Activated CD8-positive, alpha-beta T cell treated with anti-CD3 and anti-CD28 coated beads, Interleukin-2, amount 10 ng/mL, durations not matched to agents 7 days and 5 days (primary cell): Measurements from ENCODE around the gene BCOR. TPM values are rescaled to one million over a fixed set of nuclear protein-coding genes. Genes with fewer than 3 reads are reported as not detected.

Experiments used
- ATAC-seq: fragments of 150-1000 bp; cut with Tn5 transposase; one replicate; pipeline ENCODE4 v1.10.0; 2021; ENCODE audit warnings: moderate library complexity
- CTCF ChIA-PET: fragments of 350-600 bp; sonication (Branson Sonifier 250); formaldehyde crosslinking; loops from one replicate; lab custom pipeline; 2021; ENCODE audit warnings: antibody characterized with exemption; lab: Charles Lee
- POLR2A ChIA-PET: fragments of 350-600 bp; sonication (Branson Sonifier 250); formaldehyde crosslinking; loops from one replicate; lab custom pipeline; 2021; ENCODE audit warnings: antibody characterized with exemption; lab: Charles Lee
- DNase-seq: peaks from one replicate; pipeline ENCODE4 v3.0.0-alpha.2; 2020
- H3K27ac Mint-ChIP-seq: one replicate; pipeline ENCODE4 v1.8.0; 2021; ENCODE audit warnings: mild to moderate bottlenecking, mixed read lengths
- H3K27me3 Mint-ChIP-seq: one replicate; pipeline ENCODE4 v1.8.0; 2021; ENCODE audit warnings: low read depth, mixed read lengths
- H3K36me3 Mint-ChIP-seq: one replicate; pipeline ENCODE4 v1.8.0; 2021; ENCODE audit warnings: low read depth, mixed read lengths
- H3K4me1 Mint-ChIP-seq: one replicate; pipeline ENCODE4 v1.8.0; 2021; ENCODE audit warnings: low read depth, mixed read lengths
- H3K4me3 Mint-ChIP-seq: one replicate; pipeline ENCODE4 v1.8.0; 2021; ENCODE audit warnings: mild to moderate bottlenecking, mixed read lengths
- H3K9me3 Mint-ChIP-seq: one replicate; pipeline ENCODE4 v1.8.0; 2022; ENCODE audit warnings: mixed read lengths; ENCODE audit not compliant: insufficient read depth
- total RNA-seq, 2 experiments: library from RNA; stranded (reverse); gene quantifications; one replicate each; pipeline ENCODE4 v1.2.3, GENCODE V29; 2021

Gene BCOR
- total RNA-seq, 2 experiments from 2014 or later = 41.5 to 45.5 TPM

DNA sequence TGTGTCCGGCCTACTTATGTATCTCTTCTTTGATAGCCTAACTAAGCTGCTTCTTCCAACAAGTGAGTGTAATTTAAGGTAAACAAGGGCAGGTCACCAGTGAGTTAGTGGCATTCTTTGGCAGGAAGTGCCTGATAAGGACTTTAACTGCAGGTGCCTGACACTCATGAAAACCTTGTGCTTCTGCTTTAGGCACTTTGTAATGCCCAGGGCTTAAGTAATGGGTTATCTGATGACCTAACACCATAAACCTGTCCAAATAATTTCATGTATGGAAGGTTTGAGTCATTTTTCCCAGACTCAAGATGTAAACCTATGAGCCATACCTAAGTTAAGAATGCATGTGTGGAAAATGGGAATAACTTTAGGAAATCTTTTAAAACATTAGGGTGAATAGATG is 43.0 kb downstream of the BCOR start:
- Mint-ChIP-seq H3K4me3 (no peak overlapping the region), H3K36me3 (peaks cover 82% of the 10 kb centered on the region), H3K27me3 (no peaks in the 10 kb centered on the region), H3K4me1 (peaks cover 3% of the 10 kb centered on the region), H3K9me3 (peaks cover 14% of the 10 kb centered on the region), H3K27ac (no peak overlapping the region)
- DNase-seq (no peak), ATAC-seq (no peak)
- ChIA-PET CTCF (no interaction called here), POLR2A (no interaction called here)

GRCh38 chrX:40050532-40050931 is 47.2 kb downstream of the BCOR start:
- H3K36me3 Mint-ChIP-seq = peaks cover 82% of the 10 kb centered on the region
- no peak overlapping the region for H3K4me3 Mint-ChIP-seq
- ChIA-PET POLR2A (no interaction called here), CTCF (no interaction called here)
- peaks cover 18% of the 10 kb centered on the region for H3K9me3 Mint-ChIP-seq
- H3K4me1 Mint-ChIP-seq = peaks cover 1% of the 10 kb centered on the region
- no peak for ATAC-seq
- H3K27me3 Mint-ChIP-seq = no peaks in the 10 kb centered on the region
- H3K27ac Mint-ChIP-seq = no peak overlapping the region
- no peak for DNase-seq

DNA sequence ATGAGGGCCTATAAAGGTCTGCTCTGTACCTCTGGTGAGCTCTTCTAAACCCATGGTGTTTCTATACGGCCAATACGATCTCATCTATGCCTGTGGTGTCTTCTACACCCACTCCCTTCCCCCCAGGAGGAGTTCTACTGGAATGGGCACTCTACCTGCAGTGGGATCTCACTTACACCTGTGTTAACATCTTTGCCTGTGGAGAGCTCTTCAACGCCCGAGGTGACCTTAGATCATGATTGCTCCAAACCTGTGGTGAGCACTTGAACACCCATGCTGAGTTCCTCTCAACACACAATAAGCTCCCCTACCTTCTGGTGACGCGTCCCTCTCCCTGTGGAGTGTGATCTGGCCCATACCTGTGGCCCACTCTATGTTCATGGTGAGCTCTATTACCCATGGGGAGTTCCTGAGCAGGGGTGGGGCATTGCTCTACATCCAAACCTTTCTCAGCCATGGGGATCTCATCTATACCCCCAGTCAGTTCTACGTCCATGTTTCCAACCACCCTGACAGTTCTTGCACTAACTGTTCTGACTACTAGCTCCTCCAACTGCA is 48.6 kb downstream of the BCOR start:
- H3K27me3 Mint-ChIP-seq = no peaks in the 10 kb centered on the region
- peaks cover 2% of the 10 kb centered on the region for H3K4me1 Mint-ChIP-seq
- ChIA-PET POLR2A (no interaction called here), CTCF (interaction anchor here (1.4 kb wide), 1 partner anchor 9 kb away, joined by 4 read pairs; no protein-coding TSS in a partner anchor)
- peaks cover 18% of the 10 kb centered on the region for H3K9me3 Mint-ChIP-seq
- H3K27ac Mint-ChIP-seq = no peak overlapping the region
- DNase-seq = no peak
- ATAC-seq = no peak
- no peak overlapping the region for H3K4me3 Mint-ChIP-seq
- peaks cover 73% of the 10 kb centered on the region for H3K36me3 Mint-ChIP-seq

GRCh38 chrX:40047485-40047884 is 50.3 kb downstream of the BCOR start:
- no peak for ATAC-seq
- Mint-ChIP-seq H3K27ac (no peak overlapping the region), H3K4me1 (peaks cover 8% of the 10 kb centered on the region), H3K9me3 (peaks cover 15% of the 10 kb centered on the region), H3K36me3 (peaks cover 61% of the 10 kb centered on the region), H3K4me3 (no peak overlapping the region), H3K27me3 (no peaks in the 10 kb centered on the region)
- no peak for DNase-seq
- ChIA-PET POLR2A (no interaction called here), CTCF (no interaction called here)

DNA sequence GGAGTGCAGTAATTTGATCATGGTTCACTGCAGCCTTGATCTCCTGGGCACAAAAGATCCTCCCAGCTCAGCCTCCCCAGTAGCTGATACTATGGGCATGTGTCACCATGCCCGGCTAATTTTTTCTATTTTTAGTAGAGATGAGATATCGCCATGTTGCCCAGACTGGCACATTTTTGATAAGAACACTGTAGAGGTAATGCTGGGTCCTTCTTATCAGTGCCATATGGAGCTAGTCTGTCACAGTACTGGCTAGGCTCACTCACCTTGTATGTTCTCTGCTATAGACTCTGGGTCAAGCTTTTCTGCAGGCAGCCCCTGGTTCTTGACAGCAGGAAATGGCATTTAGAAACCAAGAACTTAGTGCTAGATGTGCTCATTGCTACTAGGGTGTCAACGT is 53.9 kb downstream of the BCOR start:
- H3K4me1 Mint-ChIP-seq = peaks cover 36% of the 10 kb centered on the region
- POLR2A ChIA-PET = no interaction called here
- ATAC-seq (no peak), DNase-seq (no peak)
- CTCF ChIA-PET = no interaction called here
- H3K36me3 Mint-ChIP-seq = peaks cover 29% of the 10 kb centered on the region
- no peaks in the 10 kb centered on the region for H3K27me3 Mint-ChIP-seq
- no peak overlapping the region for H3K27ac Mint-ChIP-seq
- H3K4me3 Mint-ChIP-seq = no peak overlapping the region
- H3K9me3 Mint-ChIP-seq = peaks cover 4% of the 10 kb centered on the region

- ChIA-PET POLR2A (interaction anchor here (0.6 to 1.1 kb wide), 2 partner anchors 19 to 28 kb away, joined by 3 read pairs; no protein-coding TSS in a partner anchor), CTCF (no interaction called here)
- H3K9me3 Mint-ChIP-seq = no peaks in the 10 kb centered on the region
- peak overlapping the region; percentile 36 for H3K4me3 Mint-ChIP-seq
- peaks cover 14% of the 10 kb centered on the region for H3K36me3 Mint-ChIP-seq
- H3K4me1 Mint-ChIP-seq = peaks cover 36% of the 10 kb centered on the region
- ATAC-seq (peak; percentile 65), DNase-seq (peak; percentile 45)
- H3K27me3 Mint-ChIP-seq = no peaks in the 10 kb centered on the region
- peak overlapping the region; percentile 82 for H3K27ac Mint-ChIP-seq
These were observed 55.8 kb downstream of the BCOR start for GRCh38 chrX:40041915-40042314.

GRCh38 chrX:40040686-40041461 is 56.9 kb downstream of the BCOR start:
- H3K4me1 Mint-ChIP-seq = peaks cover 36% of the 10 kb centered on the region
- POLR2A ChIA-PET = no interaction called here
- peaks cover 8% of the 10 kb centered on the region for H3K36me3 Mint-ChIP-seq
- DNase-seq (no peak), ATAC-seq (no peak)
- peak overlapping the region; percentile 22 for H3K4me3 Mint-ChIP-seq
- H3K9me3 Mint-ChIP-seq = no peaks in the 10 kb centered on the region
- peak overlapping the region; percentile 81 for H3K27ac Mint-ChIP-seq
- no peaks in the 10 kb centered on the region for H3K27me3 Mint-ChIP-seq
- CTCF ChIA-PET = no interaction called here

GRCh38 chrX:40039887-40040286 is 57.9 kb downstream of the BCOR start:
- no peak overlapping the region for H3K27ac Mint-ChIP-seq
- H3K9me3 Mint-ChIP-seq = no peaks in the 10 kb centered on the region
- no peak overlapping the region for H3K4me3 Mint-ChIP-seq
- ATAC-seq (no peak), DNase-seq (no peak)
- peaks cover 36% of the 10 kb centered on the region for H3K4me1 Mint-ChIP-seq
- no peaks in the 10 kb centered on the region for H3K27me3 Mint-ChIP-seq
- POLR2A ChIA-PET = no interaction called here
- peaks cover 8% of the 10 kb centered on the region for H3K36me3 Mint-ChIP-seq
- CTCF ChIA-PET = interaction anchor here (0.6 kb wide), 1 partner anchor 58 kb away, joined by 3 read pairs; the partner anchor contains the start of gene BCOR

- H3K9me3 Mint-ChIP-seq = no peaks in the 10 kb centered on the region
- DNase-seq (no peak), ATAC-seq (no peak)
- H3K4me3 Mint-ChIP-seq = no peak overlapping the region
- H3K27ac Mint-ChIP-seq = no peak overlapping the region
- peaks cover 28% of the 10 kb centered on the region for H3K4me1 Mint-ChIP-seq
- no peaks in the 10 kb centered on the region for H3K36me3 Mint-ChIP-seq
- CTCF ChIA-PET = no interaction called here
- H3K27me3 Mint-ChIP-seq = no peaks in the 10 kb centered on the region
- POLR2A ChIA-PET = no interaction called here
These were observed 60.4 kb downstream of the BCOR start for GRCh38 chrX:40037367-40037766.

GRCh38 chrX:40035726-40036125 is 62.0 kb downstream of the BCOR start:
- ChIA-PET POLR2A (interaction anchor here (1.3 kb wide), 1 partner anchor 180 kb away, joined by 3 read pairs; no protein-coding TSS in a partner anchor), CTCF (no interaction called here)
- ATAC-seq = no peak
- no peak for DNase-seq
- H3K27ac Mint-ChIP-seq = no peak overlapping the region
- H3K9me3 Mint-ChIP-seq = no peaks in the 10 kb centered on the region
- no peaks in the 10 kb centered on the region for H3K36me3 Mint-ChIP-seq
- peaks cover 11% of the 10 kb centered on the region for H3K4me1 Mint-ChIP-seq
- H3K27me3 Mint-ChIP-seq = no peaks in the 10 kb centered on the region
- no peak overlapping the region for H3K4me3 Mint-ChIP-seq

DNA sequence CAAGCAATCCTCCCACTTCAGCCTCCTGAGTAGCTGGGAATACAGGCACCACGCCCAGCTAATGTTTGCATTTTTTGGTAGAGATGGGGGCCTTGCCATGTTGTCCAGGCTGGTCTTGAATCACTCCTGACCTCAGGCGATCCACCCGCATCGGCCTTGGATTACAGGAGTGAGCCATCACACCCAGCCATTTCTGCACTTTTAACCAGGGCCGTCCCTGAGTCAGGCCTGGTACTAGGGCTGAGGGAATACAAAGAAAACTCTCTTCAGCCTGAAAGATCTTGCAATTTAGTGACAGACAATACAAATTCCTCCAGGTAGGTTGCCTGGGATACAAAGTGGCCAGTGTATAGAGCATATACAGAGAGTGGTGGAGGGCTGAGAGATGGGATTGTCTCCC is 65.8 kb downstream of the BCOR start:
- Mint-ChIP-seq H3K27me3 (no peaks in the 10 kb centered on the region), H3K4me3 (no peak overlapping the region), H3K9me3 (no peaks in the 10 kb centered on the region), H3K4me1 (peaks cover 2% of the 10 kb centered on the region), H3K36me3 (no peaks in the 10 kb centered on the region), H3K27ac (no peak overlapping the region)
- DNase-seq = no peak
- POLR2A ChIA-PET = no interaction called here
- ATAC-seq = no peak
- CTCF ChIA-PET = no interaction called here

DNA sequence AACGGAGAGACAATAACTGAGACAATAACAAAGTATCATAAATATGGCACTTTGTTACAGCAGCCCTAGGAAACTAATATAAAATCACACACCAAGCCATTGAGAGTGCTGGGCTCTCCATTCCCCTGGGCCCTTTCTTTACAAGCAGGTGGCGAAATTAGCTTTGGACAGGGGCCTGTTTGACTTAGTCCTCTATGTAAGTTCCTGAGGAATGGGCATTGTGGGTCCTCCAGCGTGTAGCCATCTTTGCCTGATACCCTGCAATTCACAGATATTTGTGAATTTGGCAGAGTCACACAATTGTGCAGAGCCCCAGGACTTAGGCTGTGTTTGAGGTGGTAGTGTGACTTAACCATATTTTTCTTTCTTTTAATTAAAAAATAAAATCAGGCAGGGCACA is 67.6 kb downstream of the BCOR start:
- CTCF ChIA-PET = no interaction called here
- no peaks in the 10 kb centered on the region for H3K36me3 Mint-ChIP-seq
- no peaks in the 10 kb centered on the region for H3K27me3 Mint-ChIP-seq
- H3K9me3 Mint-ChIP-seq = no peaks in the 10 kb centered on the region
- H3K4me1 Mint-ChIP-seq = peaks cover 8% of the 10 kb centered on the region
- H3K4me3 Mint-ChIP-seq = no peak overlapping the region
- ATAC-seq (no peak), DNase-seq (no peak)
- H3K27ac Mint-ChIP-seq = no peak overlapping the region
- POLR2A ChIA-PET = no interaction called here
